Thyroid gland (tissue), 4 donors: ENCODE data around the gene ABHD1.

Source experiments
- CTCF ChIP-seq, 6 experiments: fragments of 200-600 bp in 3 of 6; fragments of 450-650 bp in 3 of 6; sonication (generic) in 3 of 6; IDR thresholded peaks; one replicate each; pipeline ENCODE4 v1.5.1; 2016 to 2019; ENCODE audit warnings: antibody characterized with exemption in 6 of 6, mild to moderate bottlenecking in 2 of 6, inconsistent platforms in 1 of 6, moderate library complexity in 1 of 6
- POLR2A ChIP-seq, 2 donors: fragments of 450-650 bp; IDR thresholded peaks; one replicate each; pipeline ENCODE4 v1.6.1; 2017; ENCODE audit warnings: antibody characterized with exemption in 2 of 2, mild to moderate bottlenecking in 2 of 2, moderate library complexity in 1 of 2

GRCh38 chr2:27074738-27075565 lies 48.7 kb upstream of the ABHD1 start:
- TF ChIP-seq CTCF (IDR thresholded peaks at IDR 0.05) (no peak), POLR2A (IDR thresholded peaks at IDR 0.05) (no peak)
